ENCODE data around the gene UBE2S. TPM values are rescaled to one million over a fixed set of nuclear protein-coding genes. Genes with fewer than 3 reads are reported as not detected.

UBE2S gene
- total RNA-seq, 1 donor from 2014 or later, result 28.9 TPM

- DNase-seq (ENCODE audit: low spot score in 2 of 2) (peak; percentile 97), FAIRE-seq (peak; percentile 64)
Measured at GRCh38 chr19:55385724-55386492, 21.7 kb downstream of the UBE2S start, which contains the start of gene RPL28. RPL28 (plus strand) TSS chr19:55385932; CDS start chr19:55386358, 426 bp downstream.

GRCh38 chr19:55384920-55385723, 22.5 kb downstream of the UBE2S start:
- FAIRE-seq (no peak), DNase-seq (ENCODE audit: low spot score in 2 of 2) (peak; percentile 85 to 94)

GRCh38 chr19:55384131-55384919, 23.3 kb downstream of the UBE2S start, which contains the start of gene TMEM238:
TMEM238 (minus strand) TSS chr19:55384292; CDS start chr19:55384259, 33 bp downstream.
- no peak for FAIRE-seq

GRCh38 chr19:55383279-55384130, 24.1 kb downstream of the UBE2S start:
- FAIRE-seq (no peak), DNase-seq (ENCODE audit: low spot score in 2 of 2) (peak; percentile 82 to 88)

More at GRCh38 chr19:55384131-55384919, 23.3 kb downstream of the UBE2S start, which contains the start of gene TMEM238:
- DNase-seq (ENCODE audit: low spot score in 2 of 2), result no peak

- DNase-seq (ENCODE audit: low spot score in 2 of 2) (no peak), FAIRE-seq (no peak)
Measured at GRCh38 chr19:55382522-55383054, 25.0 kb downstream of the UBE2S start.

GRCh38 chr19:55382013-55382412, 25.6 kb downstream of the UBE2S start:
- FAIRE-seq, result no peak

GRCh38 chr19:55379174-55379573, 28.4 kb downstream of the UBE2S start:
- DNase-seq (ENCODE audit: low spot score in 2 of 2), result no peak
- FAIRE-seq, result no peak

More at GRCh38 chr19:55382013-55382412, 25.6 kb downstream of the UBE2S start:
- no peak for DNase-seq (ENCODE audit: low spot score in 2 of 2)

- DNase-seq (ENCODE audit: low spot score in 2 of 2) (no peak), FAIRE-seq (no peak)
Measured at GRCh38 chr19:55377356-55378131, 30.0 kb downstream of the UBE2S start.

- DNase-seq (ENCODE audit: low spot score in 2 of 2), result no peak
- no peak for FAIRE-seq
Measured at GRCh38 chr19:55376241-55376933, 31.2 kb downstream of the UBE2S start, which contains the start of gene TMEM190. TMEM190 (plus strand) TSS chr19:55376826; CDS start chr19:55376854, 28 bp downstream.

- no peak for FAIRE-seq
- no peak for DNase-seq (ENCODE audit: low spot score in 2 of 2)
Measured at GRCh38 chr19:55373993-55374757, 33.4 kb downstream of the UBE2S start.

- DNase-seq (ENCODE audit: low spot score in 2 of 2), result no peak
- no peak for FAIRE-seq
Measured at GRCh38 chr19:55373306-55373992, 34.1 kb downstream of the UBE2S start.

- FAIRE-seq (no peak), DNase-seq (ENCODE audit: low spot score in 2 of 2) (no peak)
Measured at GRCh38 chr19:55372316-55373081, 35.1 kb downstream of the UBE2S start.

GRCh38 chr19:55370305-55370988, 37.1 kb downstream of the UBE2S start, which contains the start of gene IL11:
IL11 (minus strand) TSS chr19:55370463; CDS start chr19:55370310, 153 bp downstream.
- DNase-seq (ENCODE audit: low spot score in 2 of 2) (no peak), FAIRE-seq (no peak)

- FAIRE-seq (no peak), DNase-seq (ENCODE audit: low spot score in 2 of 2) (peak; percentile 68 to 86)
Measured at GRCh38 chr19:55369653-55370304, 37.8 kb downstream of the UBE2S start.
